K562 (cell line): ENCODE data around the gene MRPL48. TPM values are rescaled to one million over a fixed set of nuclear protein-coding genes. Genes with fewer than 3 reads are reported as not detected.
A peak's percentile ranks its signal among the peaks of the same experiment; 100 is the strongest.

Experiments
- ATAC-seq: fragments of 200-7000 bp; cut with Tn5 transposase; 3 replicates; pipeline ENCODE4 v1.9.1; 2020; ENCODE audit warnings: moderate library complexity
- Bru-seq: library from RNA; stranded (reverse); fragments of 400-500 nt; gene quantifications from one replicate; lab custom pipeline; 2021; lab: Mats Ljungman, UMichigan
- BruChase-seq, 2 experiments: library from RNA; stranded (reverse); fragments of 400-500 nt; gene quantifications; one replicate each; lab custom pipeline; 2021; lab: Mats Ljungman, UMichigan
- BruUV-seq: library from RNA; stranded (reverse); fragments of 400-500 nt; replicated peaks from 2 replicates; lab custom pipeline; 2021; lab: Mats Ljungman, UMichigan
- CTCF ChIA-PET: fragments of 300-600 bp; formaldehyde crosslinking; extraction: SDS; loops from one replicate; lab custom pipeline; 2021; ENCODE audit warnings: low intra/inter-chr PET ratio; lab: Yijun Ruan, JAX
- POLR2A ChIA-PET: fragments of 300-600, 350-650 bp; sonication (Branson Sonifier 250); formaldehyde crosslinking; extraction: SDS; loops from one replicate; lab custom pipeline; 2021; ENCODE audit warnings: antibody characterized with exemption, inconsistent platforms; lab: Yijun Ruan, JAX
- DNase-seq, 4 experiments: peaks; one replicate each; pipeline versions ENCODE4 v3.0.0 to v3.0.0-alpha.2; 2011 to 2018; ENCODE audit warnings: low spot score in 3 of 4, mixed read lengths in 3 of 4; ENCODE audit errors: extremely low read depth in 1 of 4
- FAIRE-seq: peaks from 2 replicates; lab custom pipeline; 2011; peaks lifted over from hg19 to GRCh38; lab: Jason Lieb, UNC
- H2AFZ ChIP-seq: 2 replicates; pipeline ENCODE4 v1.6.0; 2011; ENCODE audit warnings: low read depth, low read length, control low read depth, inconsistent platforms
- H3K27ac ChIP-seq: fragments of 200-600 bp; 3 replicates; pipeline ENCODE4 v1.8.0; 2011; ENCODE audit warnings: low read depth, mild to moderate bottlenecking, control low read depth, inconsistent platforms, low read length, moderate library complexity, mixed read lengths; ENCODE audit errors: extremely low read depth
- H3K27me3 ChIP-seq, 2 experiments: fragments of 300-600 bp in 1 of 2; 2 replicates in 1 of 2; 3 replicates in 1 of 2; pipeline versions ENCODE4 v1.6.0 to v1.8.0; 2011; ENCODE audit warnings: inconsistent platforms in 2 of 2, low read length in 2 of 2, mild to moderate bottlenecking in 1 of 2, mixed read lengths in 1 of 2, moderate library complexity in 1 of 2; ENCODE audit not compliant: control insufficient read depth in 2 of 2, insufficient read depth in 2 of 2
- H3K36me3 ChIP-seq: fragments of 300-600 bp; 3 replicates; pipeline ENCODE4 v1.8.0; 2011; ENCODE audit warnings: mild to moderate bottlenecking, low read length, inconsistent platforms; ENCODE audit not compliant: control insufficient read depth, insufficient read depth
- H3K4me1 ChIP-seq, 2 experiments: fragments of 200-600 bp in 1 of 2; replicated peaks in 1 of 2; 2 replicates in 1 of 2; 3 replicates in 1 of 2; pipeline versions ENCODE4 v1.5.1 to v1.8.0; 2011; ENCODE audit warnings: inconsistent platforms in 2 of 2, low read length in 2 of 2, mild to moderate bottlenecking in 1 of 2, mixed read lengths in 1 of 2, moderate library complexity in 1 of 2; ENCODE audit not compliant: control insufficient read depth in 2 of 2, insufficient read depth in 2 of 2
- H3K4me2 ChIP-seq: 2 replicates; pipeline ENCODE4 v1.6.1; 2011; ENCODE audit warnings: low read length, control low read depth, inconsistent platforms, mixed read lengths; ENCODE audit not compliant: insufficient read depth
- H3K4me3 ChIP-seq: fragments of 200-600 bp; sonication (generic), shearing (Covaris generic); 2 replicates; pipeline ENCODE4 v1.5.1; 2016; ENCODE audit warnings: control low read depth, inconsistent platforms
- H3K79me2 ChIP-seq: fragments of 200-600 bp; 3 replicates; pipeline ENCODE4 v1.8.0; 2011; ENCODE audit warnings: low read length, inconsistent platforms; ENCODE audit not compliant: control insufficient read depth, insufficient read depth
- H3K9ac ChIP-seq, 2 experiments: 2 replicates each; pipeline versions ENCODE4 v1.6.0 to v1.6.1; 2011; ENCODE audit warnings: low read depth in 2 of 2, low read length in 2 of 2, control low read depth in 1 of 2, inconsistent platforms in 1 of 2, mild to moderate bottlenecking in 1 of 2, mixed read lengths in 1 of 2; ENCODE audit not compliant: insufficient read depth in 1 of 2
- H3K9me1 ChIP-seq: one replicate; pipeline ENCODE4 v1.6.0; 2011; ENCODE audit warnings: inconsistent platforms, mild to moderate bottlenecking, low read length, moderate library complexity; ENCODE audit not compliant: control insufficient read depth, insufficient read depth
- H3K9me3 ChIP-seq: replicated peaks from 2 replicates; pipeline ENCODE4 v1.5.1; 2011; ENCODE audit warnings: low read depth, low read length, inconsistent platforms; ENCODE audit not compliant: control insufficient read depth, insufficient read depth
- H4K20me1 ChIP-seq: replicated peaks from 2 replicates; pipeline ENCODE4 v1.6.1; 2011; ENCODE audit warnings: low read length, inconsistent platforms, mixed read lengths; ENCODE audit not compliant: control insufficient read depth, insufficient read depth
- GABPB2 ChIP-seq: fragments of 250-450 bp; sonication (Bioruptor Pico); conservative IDR thresholded peaks from 2 replicates; pipeline ENCODE4 v1.5.1; 2021; ENCODE audit warnings: mild to moderate bottlenecking
- NFYB ChIP-seq: IDR thresholded peaks from 2 replicates; pipeline ENCODE4 v1.6.1; 2011; ENCODE audit warnings: mild to moderate bottlenecking, moderate library complexity; ENCODE audit not compliant: insufficient read length; ENCODE audit errors: extremely low read depth
- PHF8 ChIP-seq: fragments of 200-600 bp; sonication (generic); IDR thresholded peaks from 2 replicates; pipeline ENCODE4 v1.6.1; 2012; ENCODE audit warnings: mixed run types, mild to moderate bottlenecking, inconsistent platforms, low read length, moderate library complexity, borderline replicate concordance
- RBM39 ChIP-seq: fragments of 200-400 bp; formaldehyde crosslinking; optimal IDR thresholded peaks from 2 replicates; pipeline ENCODE3; 2018; ENCODE audit warnings: low read depth, low read length
- ZNF239 ChIP-seq: fragments of 250-450 bp; sonication (Bioruptor Pico); IDR thresholded peaks from 2 replicates; pipeline ENCODE4 v1.4.0; 2020; ENCODE audit warnings: mild to moderate bottlenecking
- ZNF253 ChIP-seq: fragments of 250-450 bp; sonication (Bioruptor Pico); conservative IDR thresholded peaks from 2 replicates; pipeline ENCODE4 v1.6.1; 2021; ENCODE audit warnings: mild to moderate bottlenecking
- ZNF431 ChIP-seq: sonication (generic); formaldehyde crosslinking; IDR thresholded peaks from 2 replicates; pipeline ENCODE4 v1.8.0; 2022; ENCODE audit warnings: mild to moderate bottlenecking, missing genetic modification reagents
- ZNF436 ChIP-seq: fragments of 250-450, 450-650 bp; sonication (Bioruptor Pico); formaldehyde crosslinking; IDR thresholded peaks from 2 replicates; pipeline ENCODE4 v1.7.0; 2020; ENCODE audit warnings: mild to moderate bottlenecking
- ZNF586 ChIP-seq: fragments of 450-650 bp; formaldehyde crosslinking; conservative IDR thresholded peaks from 2 replicates; pipeline ENCODE4 v1.4.0; 2020; ENCODE audit warnings: mild to moderate bottlenecking, moderate library complexity
- ZNF668 ChIP-seq: fragments of 250-450 bp; sonication (Bioruptor Pico); IDR thresholded peaks from 2 replicates; pipeline ENCODE4 v1.8.0; 2022; ENCODE audit warnings: mild to moderate bottlenecking, inconsistent platforms
- WGBS: fragments of 100-300 bp; shearing (Covaris generic); methylation state at CpG from one replicate; pipeline ENCODE4 v1.1.6; 2016; ENCODE audit warnings: low coverage, mixed read lengths; ENCODE audit not compliant: insufficient coverage; ENCODE audit errors: missing lambda C conversion rate; 5-methylcytosine and 5-hydroxymethylcytosine counted together
- in situ Hi-C: fragments of 300-500 bp; cut with MboI; formaldehyde crosslinking; loops from 4 replicates; pipeline ENCODE4 v1.15.0; 2018; ENCODE audit warnings: inconsistent platforms, mixed read lengths
- intact Hi-C: fragments of 100-400 bp; cut with micrococcal nuclease; formaldehyde crosslinking; loops from 2 replicates; pipeline ENCODE4 v1.14.2; 2022
- long read RNA-seq, 3 experiments: library from polyadenylated mRNA in 2 of 3; library from RNA in 1 of 3; unstranded in 2 of 3; stranded (forward) in 1 of 3; transcript quantifications; one replicate each; pipeline ENCODE4 v2.0.0, GENCODE V29; 2019 to 2022
- polyA minus RNA-seq, 3 experiments: library from RNA; depleted of rRNA, polyadenylated mRNA; stranded (reverse); fragments of >200 nt; gene quantifications; 2 replicates each; pipeline ENCODE4 v1.2.3, GENCODE V29; 2011
- polyA plus RNA-seq, 8 experiments: library from polyadenylated mRNA; depleted of rRNA in 4 of 8; stranded (reverse) in 5 of 8; unstranded in 3 of 8; fragments of >200 nt; fragmentation: Nextera tagmentation in 2 of 8; fragmentation: Illumina TruSeq in 1 of 8; extraction: Ambion mirVana in 2 of 8; extraction: Trizol in 1 of 8; gene quantifications; 2 replicates each; pipeline versions ENCODE4 v1.2.1 to v1.2.3, GENCODE V29; 2011 to 2014; ENCODE audit warnings: inconsistent platforms in 1 of 8, missing spikeins in 1 of 8
- total RNA-seq, 7 experiments: library from RNA; depleted of rRNA in 6 of 7; stranded (reverse); fragments of >200 nt in 6 of 7; fragmentation: Illumina TruSeq in 2 of 7; extraction: Trizol in 2 of 7; gene quantifications; 2 replicates each; pipeline versions ENCODE4 v1.2.1 to v1.2.3, GENCODE V29; 2011 to 2021; ENCODE audit warnings: low replicate concordance in 1 of 7
- TF ChIP-seq, protein P1 (sequence below): fragments of 450-650 bp; IDR thresholded peaks from 2 replicates; pipeline ENCODE4 v1.6.1; 2017; ENCODE audit warnings: antibody characterized with exemption, mild to moderate bottlenecking

MRPL48 gene
- 47.1 and 66.4 TPM in 2 replicates for total RNA-seq (2011; cell fraction: chromatin; rRNA removed; ENCODE audit: low replicate concordance)
- total RNA-seq (2011; cell fraction: nucleolus; rRNA removed): 27.8 and 30.0 TPM in 2 replicates
- total RNA-seq (2011; cell fraction: nucleoplasm; rRNA removed): 47.8 and 65.0 TPM in 2 replicates
- total RNA-seq (2014; rRNA removed) (87.2 and 98.6 TPM in 2 replicates), total RNA-seq (2014; rRNA removed; fragmentation: Illumina TruSeq; extraction: Trizol) (102 and 104 TPM in 2 replicates), total RNA-seq (2015; rRNA removed; fragmentation: Illumina TruSeq; extraction: Trizol) (102 and 118 TPM in 2 replicates), total RNA-seq (2021) (66.0 and 81.9 TPM in 2 replicates), polyA plus RNA-seq (2011; rRNA removed) (126 and 130 TPM in 2 replicates), polyA plus RNA-seq (2014; fragmentation: Illumina TruSeq; extraction: Trizol) (68.5 and 75.0 TPM in 2 replicates), polyA plus RNA-seq (2014; fragmentation: Nextera tagmentation; extraction: Ambion mirVana) (100 to 1,000 TPM; 216 to 237 TPM), polyA plus RNA-seq (2014; rRNA removed) (67.2 and 79.2 TPM in 2 replicates), polyA minus RNA-seq (2011; rRNA and poly(A)+ RNA removed) (63.0 and 72.5 TPM in 2 replicates), Bru-seq, nascent RNA (percentile 70 among the genes with signal in this experiment), BruChase-seq, experiment 1, labeled RNA remaining after a 2-hour chase (percentile 79 among the genes with signal in this experiment), BruChase-seq, experiment 2, labeled RNA remaining after a 6-hour chase (percentile 78 among the genes with signal in this experiment)
- 27.7 and 54.8 TPM in 2 replicates for polyA plus RNA-seq (2011; cell fraction: cytosol; rRNA removed)
- 30.0 and 56.5 TPM in 2 replicates for polyA plus RNA-seq (2011; cell fraction: nucleus; rRNA removed)
- polyA plus RNA-seq (2012): 93.8 and 140 TPM in 2 replicates
- 23.1 and 25.8 TPM in 2 replicates for polyA minus RNA-seq (2011; cell fraction: cytosol; rRNA and poly(A)+ RNA removed)
- 11.6 and 21.1 TPM in 2 replicates for polyA minus RNA-seq (2011; cell fraction: nucleus; rRNA and poly(A)+ RNA removed)
- long read RNA-seq, experiment 1, transcript MRPL48-201 (8 exons, 1,536 nt): major isoform, 84 of 140 reads
- long read RNA-seq, experiment 1, partial matches to known transcripts: 25 of 140 reads
- long read RNA-seq, experiment 1, other reads (novel, unspliced or antisense): 22 of 140 reads
- long read RNA-seq, experiment 2, transcript MRPL48-201 (8 exons, 1,536 nt): major isoform, 61 of 91 reads
- long read RNA-seq, experiment 2, partial matches to known transcripts: 8 of 91 reads
- long read RNA-seq, experiment 2, other reads (novel, unspliced or antisense): 15 of 91 reads
- long read RNA-seq, experiment 3, transcript MRPL48-201 (8 exons, 1,536 nt): major isoform, 56 of 75 reads
- long read RNA-seq, experiment 3, partial matches to known transcripts: 1 of 75 reads
- long read RNA-seq, experiment 3, other reads (novel, unspliced or antisense): 10 of 75 reads

DNA sequence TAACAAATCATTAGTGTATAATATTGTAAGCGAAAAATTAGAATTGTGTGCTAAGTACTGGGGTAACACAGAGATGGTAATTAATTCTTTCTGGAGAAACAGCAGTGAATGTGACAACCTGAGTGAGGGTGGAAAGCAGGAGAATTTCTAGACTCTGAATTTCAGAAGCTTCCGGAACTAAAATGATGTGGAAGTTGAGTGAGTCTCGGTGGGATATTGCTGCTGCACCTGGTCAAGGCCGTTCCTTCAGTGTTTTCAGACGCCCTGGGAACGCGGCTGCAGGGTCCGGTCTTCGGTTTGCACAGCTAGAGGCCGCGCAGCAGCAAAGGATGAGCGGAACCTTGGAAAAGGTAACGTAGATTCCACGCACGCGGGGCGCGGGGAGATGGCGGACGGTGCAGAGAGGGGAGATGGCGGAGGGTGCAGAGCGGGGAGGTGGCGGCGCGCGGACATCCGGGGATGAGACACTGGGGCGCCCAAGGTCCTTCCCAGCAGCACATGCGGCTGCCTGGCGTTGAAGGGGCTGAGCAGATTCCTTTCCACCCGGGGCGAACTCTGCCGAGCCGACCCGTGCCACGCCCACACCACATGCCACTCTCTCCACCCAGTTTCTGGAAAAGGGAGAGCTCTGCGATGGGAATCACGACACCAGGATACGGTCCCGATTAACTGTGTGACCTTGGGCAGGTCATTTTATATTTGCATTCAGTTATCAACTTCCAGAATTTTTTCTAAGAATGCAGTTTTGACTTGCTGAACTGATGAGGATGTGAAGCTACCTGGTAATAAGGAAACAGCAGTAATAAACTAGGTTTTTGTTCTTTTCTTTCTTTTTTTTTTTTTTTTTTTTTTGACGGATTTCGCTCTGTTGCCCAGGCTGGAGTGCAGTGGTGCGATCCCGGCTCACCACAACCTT, at the start of gene MRPL48:
Gene MRPL48 (plus strand): TSS at position 232 of the 916 bp plus-strand sequence. CDS start 98 bp downstream, at position 330.
- intact Hi-C loops: loop anchor here (2.0 to 10.0 kb wide), 2 partner anchors 27 to 147 kb away; partner anchors contain the start of gene RAB6A
- POLR2A ChIA-PET: interaction anchor here (0.7 to 3.6 kb wide), 14 partner anchors 9 to 80 kb away, joined by 3 to 37 read pairs (median 4); partner anchors contain the start of gene RAB6A
- H3K9me1 ChIP-seq: no peaks in the 10 kb centered on the region
- H3K4me3 ChIP-seq: peak within 1 kb of the TSS; percentile 63
- H3K9me3 ChIP-seq: no peaks in the 10 kb centered on the region
- peaks cover 15% of the 10 kb centered on the region for H3K36me3 ChIP-seq
- TSS peak; percentile 92 for BruUV-seq
- peak within 1 kb of the TSS; percentile 95 for H2AFZ ChIP-seq
- peak within 1 kb of the TSS; percentile 97 to 98 for H3K9ac ChIP-seq
- no peaks in the 10 kb centered on the region for H3K27me3 ChIP-seq
- in situ Hi-C loops: no loop called here
- H4K20me1 ChIP-seq: no peaks in the 10 kb centered on the region
- H3K79me2 ChIP-seq: peaks cover 51% of the 10 kb centered on the region
- FAIRE-seq: peak; percentile 78
- peaks cover 16 to 38% of the 10 kb centered on the region in 2 experiments for H3K4me1 ChIP-seq
- ATAC-seq: peak; percentile 93
- peak; percentile 93 to 96 (median 94) for DNase-seq
- peak within 1 kb of the TSS; percentile 95 for H3K27ac ChIP-seq
- peak within 1 kb of the TSS; percentile 91 for H3K4me2 ChIP-seq
- WGBS: under 1% methylated on average over 39 of the region's 44 CpGs
- CTCF ChIA-PET: no interaction called here
- TF ChIP-seq ZNF239 (peak; percentile 27; the same call in 1 of the 2 replicates), PHF8 (peak; percentile 95), GABPB2 (CRISPR knock-in tag) (no peak), ZNF431 (CRISPR knock-in tag) (no peak), ZNF668 (CRISPR knock-in tag) (no peak), ZNF586 (no peak), RBM39 (no peak), ZNF253 (CRISPR knock-in tag) (no peak), ZNF436 (no peak), NFYB (no peak)
- TF ChIP-seq, protein P1, sequence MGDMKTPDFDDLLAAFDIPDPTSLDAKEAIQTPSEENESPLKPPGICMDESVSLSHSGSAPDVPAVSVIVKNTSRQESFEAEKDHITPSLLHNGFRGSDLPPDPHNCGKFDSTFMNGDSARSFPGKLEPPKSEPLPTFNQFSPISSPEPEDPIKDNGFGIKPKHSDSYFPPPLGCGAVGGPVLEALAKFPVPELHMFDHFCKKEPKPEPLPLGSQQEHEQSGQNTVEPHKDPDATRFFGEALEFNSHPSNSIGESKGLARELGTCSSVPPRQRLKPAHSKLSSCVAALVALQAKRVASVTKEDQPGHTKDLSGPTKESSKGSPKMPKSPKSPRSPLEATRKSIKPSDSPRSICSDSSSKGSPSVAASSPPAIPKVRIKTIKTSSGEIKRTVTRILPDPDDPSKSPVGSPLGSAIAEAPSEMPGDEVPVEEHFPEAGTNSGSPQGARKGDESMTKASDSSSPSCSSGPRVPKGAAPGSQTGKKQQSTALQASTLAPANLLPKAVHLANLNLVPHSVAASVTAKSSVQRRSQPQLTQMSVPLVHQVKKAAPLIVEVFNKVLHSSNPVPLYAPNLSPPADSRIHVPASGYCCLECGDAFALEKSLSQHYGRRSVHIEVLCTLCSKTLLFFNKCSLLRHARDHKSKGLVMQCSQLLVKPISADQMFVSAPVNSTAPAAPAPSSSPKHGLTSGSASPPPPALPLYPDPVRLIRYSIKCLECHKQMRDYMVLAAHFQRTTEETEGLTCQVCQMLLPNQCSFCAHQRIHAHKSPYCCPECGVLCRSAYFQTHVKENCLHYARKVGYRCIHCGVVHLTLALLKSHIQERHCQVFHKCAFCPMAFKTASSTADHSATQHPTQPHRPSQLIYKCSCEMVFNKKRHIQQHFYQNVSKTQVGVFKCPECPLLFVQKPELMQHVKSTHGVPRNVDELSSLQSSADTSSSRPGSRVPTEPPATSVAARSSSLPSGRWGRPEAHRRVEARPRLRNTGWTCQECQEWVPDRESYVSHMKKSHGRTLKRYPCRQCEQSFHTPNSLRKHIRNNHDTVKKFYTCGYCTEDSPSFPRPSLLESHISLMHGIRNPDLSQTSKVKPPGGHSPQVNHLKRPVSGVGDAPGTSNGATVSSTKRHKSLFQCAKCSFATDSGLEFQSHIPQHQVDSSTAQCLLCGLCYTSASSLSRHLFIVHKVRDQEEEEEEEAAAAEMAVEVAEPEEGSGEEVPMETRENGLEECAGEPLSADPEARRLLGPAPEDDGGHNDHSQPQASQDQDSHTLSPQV: peak; percentile 58; the same call in 1 of the 2 replicates
